ENCODE results near the gene SBF2. TPM values are rescaled to one million over a fixed set of nuclear protein-coding genes. Genes with fewer than 3 reads are reported as not detected.
"Not testable (repeated sequence)": the region's sequence is repeated elsewhere in the genome, so short reads cannot be mapped to it uniquely, and the experiment has no call there.

SBF2 gene
- total RNA-seq, 1 donor from 2014 or later = 26.2 TPM

- TF ChIP-seq, protein P1, sequence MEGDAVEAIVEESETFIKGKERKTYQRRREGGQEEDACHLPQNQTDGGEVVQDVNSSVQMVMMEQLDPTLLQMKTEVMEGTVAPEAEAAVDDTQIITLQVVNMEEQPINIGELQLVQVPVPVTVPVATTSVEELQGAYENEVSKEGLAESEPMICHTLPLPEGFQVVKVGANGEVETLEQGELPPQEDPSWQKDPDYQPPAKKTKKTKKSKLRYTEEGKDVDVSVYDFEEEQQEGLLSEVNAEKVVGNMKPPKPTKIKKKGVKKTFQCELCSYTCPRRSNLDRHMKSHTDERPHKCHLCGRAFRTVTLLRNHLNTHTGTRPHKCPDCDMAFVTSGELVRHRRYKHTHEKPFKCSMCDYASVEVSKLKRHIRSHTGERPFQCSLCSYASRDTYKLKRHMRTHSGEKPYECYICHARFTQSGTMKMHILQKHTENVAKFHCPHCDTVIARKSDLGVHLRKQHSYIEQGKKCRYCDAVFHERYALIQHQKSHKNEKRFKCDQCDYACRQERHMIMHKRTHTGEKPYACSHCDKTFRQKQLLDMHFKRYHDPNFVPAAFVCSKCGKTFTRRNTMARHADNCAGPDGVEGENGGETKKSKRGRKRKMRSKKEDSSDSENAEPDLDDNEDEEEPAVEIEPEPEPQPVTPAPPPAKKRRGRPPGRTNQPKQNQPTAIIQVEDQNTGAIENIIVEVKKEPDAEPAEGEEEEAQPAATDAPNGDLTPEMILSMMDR (conservative IDR thresholded peaks at IDR 0.05; ENCODE audit: low read depth, low read length) = no peak
- DNase-seq (ENCODE audit: low read depth) = no peak
- no peak overlapping the region for H3K4me3 ChIP-seq (ENCODE audit: low read depth, low read length)
Observed at GRCh38 chr11:10041748-10042446, 252.1 kb downstream of the SBF2 start.

GRCh38 chr11:10041332-10041731 lies 252.7 kb downstream of the SBF2 start:
- TF ChIP-seq, protein P1 (conservative IDR thresholded peaks at IDR 0.05; ENCODE audit: low read depth, low read length) = no peak
- no peak for DNase-seq (ENCODE audit: low read depth)
- no peak overlapping the region for H3K4me3 ChIP-seq (ENCODE audit: low read depth, low read length)

DNA sequence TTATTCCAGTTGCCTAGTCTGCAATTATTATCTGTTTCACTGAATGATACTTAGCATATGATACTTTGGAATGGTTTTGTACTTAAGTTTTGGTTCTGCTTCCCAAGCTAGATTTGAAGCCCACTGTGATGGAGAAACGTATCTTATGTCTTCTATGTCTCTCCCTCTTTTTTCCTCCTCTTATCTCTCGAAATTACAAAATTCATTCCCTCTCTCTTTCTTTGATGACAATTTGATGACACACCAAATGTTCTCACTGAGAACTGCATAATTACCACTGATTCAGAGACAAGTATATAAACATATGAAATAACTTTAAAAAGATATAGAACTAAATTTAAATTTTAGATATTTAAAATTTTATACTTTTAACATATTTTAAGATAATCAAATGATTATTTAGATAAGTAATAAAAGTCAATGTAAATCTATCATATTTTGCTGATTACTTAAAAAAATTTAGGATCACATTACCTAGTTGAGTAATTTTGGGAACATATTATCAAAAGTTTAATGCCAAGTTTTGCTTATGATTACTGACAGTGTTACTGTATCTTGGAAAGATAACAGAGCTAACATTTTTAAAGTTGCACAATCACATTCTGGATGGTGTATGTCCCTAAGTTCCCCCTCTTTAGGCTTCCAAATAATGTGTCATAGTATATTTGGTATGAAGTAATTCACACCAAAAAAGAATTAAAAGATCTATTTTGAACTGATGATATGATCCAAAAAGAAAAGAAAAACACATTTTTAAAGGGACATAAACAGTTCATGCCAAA lies 255.3 kb downstream of the SBF2 start:
- TF ChIP-seq, protein P1 (conservative IDR thresholded peaks at IDR 0.05; ENCODE audit: low read depth, low read length) = no peak
- H3K4me3 ChIP-seq (ENCODE audit: low read depth, low read length) = no peak overlapping the region
- no peak for DNase-seq (ENCODE audit: low read depth)

DNA sequence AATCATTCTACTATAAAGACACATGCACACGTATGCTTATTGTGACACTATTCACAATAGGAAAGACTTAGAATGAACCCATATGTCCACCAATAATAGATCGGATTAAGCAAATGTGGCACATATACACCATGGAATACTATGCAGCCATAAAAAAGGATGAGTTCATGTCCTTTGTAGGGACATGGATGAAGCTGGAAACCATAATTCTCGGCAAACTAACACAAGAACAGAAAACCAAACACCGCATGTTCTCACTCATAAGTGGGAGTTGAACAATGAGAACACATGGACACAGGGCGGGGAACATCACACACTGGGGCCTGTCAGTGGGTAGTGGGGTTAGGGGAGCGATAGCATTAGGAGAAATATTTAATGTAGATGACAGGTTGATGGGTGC lies 258.1 kb downstream of the SBF2 start:
- H3K4me3 ChIP-seq (ENCODE audit: low read depth, low read length); DNase-seq (ENCODE audit: low read depth): not testable (repeated sequence)

- TF ChIP-seq, protein P1 (conservative IDR thresholded peaks at IDR 0.05; ENCODE audit: low read depth, low read length) = no peak
- no peak overlapping the region for H3K4me3 ChIP-seq (ENCODE audit: low read depth, low read length)
- no peak for DNase-seq (ENCODE audit: low read depth)
Observed at GRCh38 chr11:10032935-10033334, 261.1 kb downstream of the SBF2 start.

DNA sequence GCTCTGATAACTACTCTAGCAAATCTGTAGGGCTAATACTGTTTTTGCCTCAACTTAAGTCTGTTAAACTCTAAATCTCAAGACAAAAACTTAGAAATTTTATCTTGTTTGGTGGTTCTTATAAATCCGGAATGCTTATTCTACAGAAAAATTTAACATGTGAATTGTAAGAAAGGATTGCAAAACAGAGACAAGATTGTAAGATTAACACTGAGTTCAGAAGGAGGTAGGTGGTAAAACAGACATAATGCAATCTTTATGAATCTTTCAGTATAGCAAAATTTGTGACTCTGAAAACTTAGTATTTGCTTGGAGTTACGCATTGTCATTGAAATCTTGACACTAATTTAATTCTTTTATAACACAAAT lies 263.9 kb downstream of the SBF2 start:
- DNase-seq (ENCODE audit: low read depth) = no peak
- TF ChIP-seq, protein P1 (conservative IDR thresholded peaks at IDR 0.05; ENCODE audit: low read depth, low read length) = no peak
- H3K4me3 ChIP-seq (ENCODE audit: low read depth, low read length) = no peak overlapping the region

- DNase-seq (ENCODE audit: low read depth) = no peak
- TF ChIP-seq, protein P1 (conservative IDR thresholded peaks at IDR 0.05; ENCODE audit: low read depth, low read length) = no peak
- H3K4me3 ChIP-seq (ENCODE audit: low read depth, low read length) = no peak overlapping the region
Observed at GRCh38 chr11:10029386-10030121, 264.5 kb downstream of the SBF2 start.

Data from epithelial cell of proximal tubule (primary cell).